ENCODE data around the gene CAPN12. TPM values are rescaled to one million over a fixed set of nuclear protein-coding genes. Genes with fewer than 3 reads are reported as not detected.
A peak's percentile ranks its signal among the peaks of the same experiment; 100 is the strongest.

The CAPN12 gene
- total RNA-seq, 2 donors from 2014 or later = 5.2 to 5.7 TPM

- TF ChIP-seq CTCF (IDR thresholded peaks at IDR 0.05) = no peak
- Histone ChIP-seq H3K9ac (ENCODE audit: low read depth in 2 of 2, low read length in 2 of 2) (no peak overlapping the region), H3K27ac (no peak overlapping the region), H3K4me1 (no peaks in the 10 kb centered on the region), H3K27me3 (no peaks in the 10 kb centered on the region), H3K36me3 (no peaks in the 10 kb centered on the region), H3K9me3 (no peaks in the 10 kb centered on the region), H3K4me3 (no peak overlapping the region)
- intact Hi-C loops (cut with DNase I) = no loop called here
- DNase-seq = no peak
These were observed 4.6 kb downstream of the CAPN12 start for GRCh38 chr19:38739440-38740256.

GRCh38 chr19:38737921-38738737 is 6.1 kb downstream of the CAPN12 start:
- no peak for DNase-seq
- intact Hi-C loops (cut with DNase I) = no loop called here
- no peaks in the 10 kb centered on the region for H3K36me3 ChIP-seq
- no peaks in the 10 kb centered on the region for H3K9me3 ChIP-seq
- no peak overlapping the region for H3K27ac ChIP-seq
- H3K27me3 ChIP-seq = no peaks in the 10 kb centered on the region
- H3K4me1 ChIP-seq = no peaks in the 10 kb centered on the region
- no peak overlapping the region for H3K9ac ChIP-seq (ENCODE audit: low read depth in 2 of 2, low read length in 2 of 2)
- TF ChIP-seq CTCF (IDR thresholded peaks at IDR 0.05) = no peak
- H3K4me3 ChIP-seq = no peak overlapping the region

GRCh38 chr19:38737281-38737865 is 6.9 kb downstream of the CAPN12 start:
- no peaks in the 10 kb centered on the region for H3K36me3 ChIP-seq
- no peaks in the 10 kb centered on the region for H3K4me1 ChIP-seq
- H3K9ac ChIP-seq (ENCODE audit: low read depth in 2 of 2, low read length in 2 of 2) = peak overlapping the region in 1 of 2 donors; percentile 12
- intact Hi-C loops (cut with DNase I) = no loop called here
- no peak for TF ChIP-seq CTCF (IDR thresholded peaks at IDR 0.05)
- H3K27me3 ChIP-seq = no peaks in the 10 kb centered on the region
- H3K9me3 ChIP-seq = no peaks in the 10 kb centered on the region
- H3K4me3 ChIP-seq = no peak overlapping the region
- H3K27ac ChIP-seq = no peak overlapping the region
- DNase-seq = no peak

- Histone ChIP-seq H3K4me3 (peak overlapping the region; percentile 31), H3K4me1 (no peaks in the 10 kb centered on the region), H3K9me3 (no peaks in the 10 kb centered on the region), H3K27ac (no peak overlapping the region), H3K36me3 (no peaks in the 10 kb centered on the region), H3K27me3 (no peaks in the 10 kb centered on the region), H3K9ac (ENCODE audit: low read depth in 2 of 2, low read length in 2 of 2) (no peak overlapping the region)
- no peak for TF ChIP-seq CTCF (IDR thresholded peaks at IDR 0.05)
- intact Hi-C loops (cut with DNase I) = no loop called here
- peak; percentile 82 for DNase-seq
These were observed 7.6 kb downstream of the CAPN12 start for GRCh38 chr19:38736413-38737280.

- no peak for TF ChIP-seq CTCF (IDR thresholded peaks at IDR 0.05)
- Histone ChIP-seq H3K9ac (ENCODE audit: low read depth in 2 of 2, low read length in 2 of 2) (peak overlapping the region in 1 of 2 donors; percentile 73), H3K27me3 (no peaks in the 10 kb centered on the region), H3K9me3 (no peaks in the 10 kb centered on the region), H3K4me3 (peak overlapping the region; percentile 31), H3K36me3 (no peaks in the 10 kb centered on the region), H3K27ac (peak overlapping the region; percentile 44), H3K4me1 (no peaks in the 10 kb centered on the region)
- DNase-seq = peak; percentile 57
- intact Hi-C loops (cut with DNase I) = no loop called here
These were observed 8.2 kb downstream of the CAPN12 start for GRCh38 chr19:38736036-38736412.
